HG02981 (cell line): ENCODE data around the gene BAAT.

Source experiments
- ATAC-seq: cut with Tn5 transposase; IDR thresholded peaks from one replicate; pipeline ENCODE4 v1.9.1; 2021; ENCODE audit warnings: mild to moderate bottlenecking, moderate library complexity; ENCODE audit not compliant: unreplicated experiment

The BAAT gene

DNA sequence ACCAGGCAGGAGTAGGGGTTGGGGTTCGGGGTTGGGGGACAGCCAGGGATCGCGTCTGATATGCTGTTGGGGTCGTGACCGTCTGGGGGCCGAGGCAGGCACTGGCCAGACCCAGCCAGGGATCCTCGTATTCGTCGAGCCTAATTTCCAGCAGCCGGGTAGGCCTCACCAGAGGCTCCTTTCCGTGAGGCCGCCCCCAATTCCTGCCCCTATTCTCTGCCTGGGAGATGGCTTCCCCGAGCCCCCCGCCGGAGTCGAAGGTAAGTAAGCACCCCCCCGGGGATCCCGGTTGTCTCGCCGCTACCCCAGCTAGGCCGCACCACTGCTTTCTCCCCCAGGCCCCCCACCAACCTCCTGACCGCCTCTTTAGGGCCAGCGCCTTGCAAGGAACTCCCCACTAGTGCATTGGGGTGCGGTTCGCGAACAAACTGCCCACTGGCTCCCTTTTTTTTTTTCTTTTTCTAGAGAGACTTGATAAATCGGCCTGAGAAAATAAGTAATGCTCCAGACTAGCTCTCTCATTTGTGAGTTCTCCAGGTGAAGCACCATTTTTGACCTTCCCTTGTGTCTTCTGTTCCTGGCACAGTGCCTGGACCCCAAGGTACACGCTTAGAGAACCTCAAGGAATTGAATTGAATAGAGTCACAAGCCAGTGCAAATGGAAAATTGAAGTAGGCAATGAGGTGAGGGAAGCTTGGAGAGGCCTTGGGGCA, 14.3 kb upstream of the BAAT start:
- ATAC-seq: peak; percentile 7

DNA sequence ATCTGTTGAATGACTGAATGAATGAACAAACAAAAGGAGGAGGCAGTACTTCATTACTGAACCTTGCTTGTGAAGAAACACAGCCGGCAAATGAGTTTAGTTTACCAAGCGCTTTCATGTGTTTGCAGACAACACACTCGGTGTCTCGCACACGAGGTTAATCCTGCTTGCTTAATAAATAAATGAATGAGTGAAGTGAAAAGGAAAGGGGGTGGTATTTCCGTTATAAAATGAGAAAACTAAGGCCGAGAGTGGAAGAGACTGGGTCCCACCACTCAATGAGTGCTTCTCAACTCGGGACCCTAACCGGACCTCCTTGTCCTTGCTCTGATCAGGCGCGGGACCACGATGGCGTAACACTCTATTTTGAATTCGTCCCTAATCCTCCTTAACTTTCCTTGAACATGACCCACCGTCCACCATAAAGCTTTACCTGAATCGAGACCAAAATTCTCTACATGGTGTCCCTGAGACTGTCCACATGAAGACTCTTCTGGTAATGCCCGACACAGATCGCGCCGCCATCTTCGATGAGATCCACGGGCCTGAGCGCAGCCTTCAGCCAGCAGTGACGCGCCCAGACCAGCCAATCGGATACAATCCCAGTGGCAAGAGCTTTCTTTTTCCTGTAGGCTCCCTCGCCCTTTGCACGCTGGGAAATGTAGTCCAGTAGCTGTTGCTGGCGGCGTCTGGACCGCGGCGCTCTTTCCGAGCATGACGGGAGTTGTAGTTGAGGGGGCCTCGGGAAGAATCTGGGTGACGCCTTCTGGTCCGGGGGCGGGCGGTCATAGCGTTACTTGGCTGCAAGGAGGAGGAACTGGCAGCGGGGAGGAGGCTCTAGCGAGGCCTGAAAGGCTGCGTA, 13.5 kb upstream of the BAAT start, which contains the start of the genes MRPL50 and ZNF189:
TSS of gene MRPL50 (minus strand) at position 551 of the 862 bp plus-strand sequence. CDS start at position 525, 26 bp downstream.
TSS of gene ZNF189 (plus strand) at position 784 of the 862 bp plus-strand sequence. CDS start 306 bp downstream, outside the sequence.
- ATAC-seq: peak; percentile 97

DNA sequence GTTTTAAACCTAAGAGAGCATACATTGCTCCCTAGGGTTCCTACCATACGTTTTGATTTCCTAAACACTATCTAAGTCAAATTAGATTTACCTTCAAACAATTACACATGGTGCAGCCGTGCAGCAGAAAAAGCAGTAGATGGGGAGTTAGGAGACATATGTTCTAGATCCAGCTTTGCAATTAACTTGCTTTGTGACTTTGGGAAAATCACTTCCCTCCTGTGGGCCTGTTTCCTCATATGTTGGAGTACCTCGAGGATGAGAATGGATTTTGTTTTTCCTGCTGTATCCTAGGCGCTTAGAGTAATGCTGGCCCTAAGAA, 12.9 kb upstream of the BAAT start:
- no peak for ATAC-seq

DNA sequence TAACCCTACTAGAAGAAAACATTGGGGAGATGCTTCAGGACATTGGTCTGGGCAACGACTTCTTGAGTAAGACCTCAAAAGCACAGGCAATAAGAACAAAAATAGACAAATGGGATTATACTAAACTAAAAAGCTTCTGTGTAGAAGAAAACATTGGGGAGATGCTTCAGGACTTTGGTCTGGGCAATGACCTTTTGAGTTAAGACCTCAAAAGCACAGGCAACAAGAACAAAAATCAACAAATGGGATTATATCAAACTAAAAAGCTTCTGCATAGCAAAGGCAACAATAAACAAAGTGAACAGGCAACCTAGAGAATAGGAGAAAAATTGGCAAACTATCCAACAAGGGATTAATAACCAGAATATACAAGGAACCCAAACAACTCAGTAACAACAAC, 9.9 kb upstream of the BAAT start:
- ATAC-seq: no peak

DNA sequence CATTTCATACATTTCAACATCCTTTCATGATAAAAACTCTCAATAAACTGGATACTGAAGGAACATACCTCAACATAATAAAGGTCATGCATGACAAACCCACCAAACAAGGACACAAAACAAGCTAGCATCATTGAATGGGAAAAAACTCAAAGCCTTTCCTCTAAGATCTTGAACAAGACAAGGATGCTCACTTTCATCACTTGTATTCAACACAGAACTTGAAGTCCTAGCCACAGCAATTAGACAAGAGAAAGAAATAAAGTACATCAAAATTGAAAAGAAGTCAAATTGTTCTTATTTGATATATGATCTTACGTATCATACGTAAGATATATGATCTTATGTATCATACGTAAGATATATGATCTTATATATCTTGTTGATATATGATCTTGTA, 8.3 kb upstream of the BAAT start:
- no peak for ATAC-seq

DNA sequence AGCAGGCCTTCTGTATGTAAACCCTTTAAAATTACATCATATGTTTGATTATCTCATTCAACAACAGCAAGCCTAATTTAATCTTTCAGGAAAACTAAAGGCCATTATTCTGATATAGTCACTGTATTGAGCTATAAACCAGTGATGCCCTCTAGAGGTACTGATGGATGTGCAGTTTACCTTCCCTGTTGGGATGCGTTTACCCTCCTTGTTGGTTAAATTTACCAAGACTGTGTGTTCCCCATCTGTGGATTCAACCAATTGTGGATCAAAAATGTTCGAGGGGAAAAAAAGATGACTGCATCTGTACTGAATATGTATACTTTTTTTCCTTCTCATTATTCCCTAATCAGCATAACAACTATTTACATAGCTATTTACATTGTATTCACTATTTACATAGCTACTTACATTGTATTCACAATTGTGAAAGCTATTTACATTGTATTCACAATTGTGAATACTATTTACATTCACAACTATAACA, 3.7 kb upstream of the BAAT start:
- ATAC-seq: no peak

DNA sequence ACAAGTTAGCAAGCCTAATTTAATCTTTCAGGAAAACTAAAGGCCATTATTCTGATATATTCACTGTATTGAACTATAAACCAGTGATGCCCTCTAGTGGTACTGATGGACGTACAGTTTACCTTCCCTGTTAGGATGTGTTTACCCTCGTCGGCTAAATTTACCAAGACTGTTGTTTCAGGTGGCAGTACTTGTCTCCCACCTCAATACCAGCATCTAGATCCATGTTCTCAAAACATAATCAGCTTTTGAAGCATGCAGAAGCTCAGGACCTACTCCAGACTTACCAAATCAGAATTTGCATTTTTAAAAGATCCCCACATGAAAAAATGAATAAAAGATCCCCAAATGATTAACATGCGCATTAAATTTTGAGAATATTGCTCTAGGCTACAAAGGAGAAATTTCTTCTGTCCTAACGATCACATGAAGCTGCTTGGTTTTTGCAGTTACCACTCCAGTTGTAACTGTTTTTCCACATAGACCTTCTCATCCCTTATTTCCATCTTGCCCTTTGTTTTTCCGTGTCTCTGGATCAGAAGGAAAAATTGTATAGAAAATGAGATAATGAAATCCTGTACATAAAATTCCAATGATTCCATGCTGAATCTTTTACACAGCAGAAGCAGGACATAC, 3.2 kb upstream of the BAAT start:
- ATAC-seq: peak; percentile 74

DNA sequence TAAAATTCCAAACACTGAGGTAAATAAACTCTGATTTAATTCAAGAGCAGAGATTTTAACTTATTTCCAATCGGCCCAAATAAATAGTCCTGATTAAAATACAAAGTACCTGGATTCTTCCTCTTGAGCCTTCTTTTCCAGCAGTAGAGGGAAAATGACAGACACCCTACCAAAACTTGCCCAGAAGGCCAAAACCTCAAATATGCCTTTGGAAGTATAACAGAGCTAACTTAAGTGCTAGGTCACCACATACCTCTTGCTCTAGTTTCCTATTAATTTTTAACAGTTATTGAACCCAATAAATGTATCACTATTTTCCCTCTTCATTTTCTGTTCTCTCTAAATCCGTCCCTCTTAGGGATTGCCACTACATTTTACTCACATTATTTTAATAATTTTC, 1.4 kb downstream of the BAAT start:
- no peak for ATAC-seq

DNA sequence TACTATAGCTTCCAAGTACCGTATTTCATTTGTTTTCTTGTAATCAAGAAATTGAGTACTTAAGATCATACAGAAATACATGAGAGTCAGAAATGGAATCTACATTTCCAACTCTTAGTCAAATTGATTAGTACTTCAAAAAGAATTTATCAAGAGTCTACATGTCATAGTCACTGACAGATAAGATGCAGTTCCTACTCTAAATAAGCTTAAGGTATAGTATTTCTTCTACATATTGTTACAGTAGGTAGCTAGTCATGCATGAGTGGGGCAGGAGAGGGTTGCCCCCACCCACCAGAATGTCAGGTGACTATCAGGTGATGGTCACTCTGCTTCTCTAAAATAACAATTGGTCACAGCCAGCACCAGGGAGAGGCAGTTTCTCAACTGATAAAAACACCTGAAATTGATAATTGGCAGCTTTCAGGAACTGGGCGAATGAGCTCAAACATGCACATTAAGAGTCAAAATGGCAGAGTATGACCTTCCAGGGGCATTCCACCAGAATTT, 2.9 kb downstream of the BAAT start:
- ATAC-seq: no peak

DNA sequence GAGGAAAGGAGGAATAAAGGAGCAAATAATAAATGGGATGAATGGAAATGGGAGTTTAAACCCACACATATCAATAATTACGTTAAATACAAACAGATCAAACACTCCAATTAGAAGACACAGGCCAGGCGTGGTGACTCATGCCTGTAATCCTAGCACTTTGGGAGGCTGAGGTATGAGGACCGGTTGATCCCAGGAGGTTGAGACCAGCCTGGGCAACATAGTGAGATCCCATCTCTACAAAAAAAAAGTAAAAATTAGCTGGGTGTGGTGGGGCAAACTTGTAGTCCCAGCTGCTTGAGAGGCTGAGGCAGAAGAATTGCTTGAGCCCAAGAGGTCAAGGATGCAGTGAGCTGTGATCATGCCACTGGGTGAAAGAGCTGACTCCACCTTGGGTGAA, 3.7 kb downstream of the BAAT start:
- no peak for ATAC-seq

DNA sequence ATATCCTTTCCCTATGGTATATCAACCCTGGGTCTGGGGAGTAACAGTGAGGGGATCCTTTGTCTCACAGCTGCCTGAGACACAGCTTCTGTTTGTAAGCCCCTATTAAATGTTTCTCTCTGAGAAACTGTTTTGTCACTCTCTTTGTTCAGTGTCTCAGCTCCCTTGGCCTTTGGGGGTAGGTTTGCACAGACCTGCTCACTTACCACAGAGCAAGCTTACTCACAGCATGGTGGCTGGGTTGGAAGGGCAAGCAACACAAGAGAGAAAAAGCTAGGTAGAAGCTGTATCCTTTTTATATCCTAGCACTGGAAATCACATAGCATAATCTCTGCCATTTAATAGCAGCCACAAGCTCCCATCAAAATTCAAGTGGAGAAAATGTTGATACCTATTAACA, 4.5 kb downstream of the BAAT start:
- no peak for ATAC-seq

DNA sequence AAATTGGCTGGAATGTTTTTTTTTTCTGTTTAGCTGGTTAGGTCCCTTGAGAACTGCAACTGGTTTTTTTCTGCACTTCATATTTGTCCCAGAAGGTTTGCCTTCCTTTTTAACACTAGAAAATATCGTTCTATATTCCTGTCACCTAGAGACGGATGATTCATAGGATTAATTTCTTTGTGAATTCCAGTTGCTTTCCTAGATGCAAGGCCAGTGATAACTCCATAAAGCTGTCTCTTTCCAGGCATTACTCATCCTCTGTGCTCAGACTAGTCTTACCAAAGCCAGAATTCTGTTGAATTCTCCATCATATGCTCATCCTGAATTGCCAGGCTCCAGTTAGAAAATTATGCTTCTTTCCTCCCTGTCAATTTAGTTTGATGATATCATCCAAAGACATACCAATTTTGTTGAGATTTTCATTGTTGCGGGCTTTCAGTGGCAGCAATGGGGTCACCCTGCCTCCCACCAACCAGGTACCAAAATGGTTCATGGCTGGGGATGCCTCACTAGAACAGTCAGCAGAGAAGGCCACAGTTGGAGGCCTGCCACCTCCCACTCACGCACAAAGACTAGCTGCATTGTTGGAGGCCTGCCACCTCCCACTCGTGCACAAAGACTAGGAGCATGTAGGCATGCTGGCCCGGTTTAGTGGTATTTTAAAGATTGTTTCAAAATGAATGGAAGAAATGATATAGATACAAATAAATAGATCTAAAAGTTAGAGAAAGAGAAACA, 8.5 kb downstream of the BAAT start:
- no peak for ATAC-seq

DNA sequence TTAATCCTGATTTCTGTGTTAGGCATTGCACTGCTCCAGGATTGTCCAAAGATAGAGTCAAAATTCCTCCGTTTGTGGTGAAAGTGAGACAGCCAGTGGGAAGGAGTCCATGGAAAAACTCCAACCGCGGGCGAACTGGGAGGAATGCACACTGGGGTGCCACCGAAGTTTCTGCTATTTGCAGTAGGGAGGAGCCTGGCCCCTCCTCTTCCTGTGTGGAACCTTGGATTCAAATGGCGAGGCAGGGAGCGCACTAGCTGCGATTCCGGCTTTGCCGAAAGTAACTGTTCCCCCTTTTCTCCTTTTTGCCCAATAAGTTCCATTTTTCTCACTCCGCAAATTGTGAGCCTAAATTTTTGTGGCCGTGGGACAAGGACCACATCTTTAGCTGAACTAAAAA, 9.3 kb downstream of the BAAT start:
- ATAC-seq: no peak

DNA sequence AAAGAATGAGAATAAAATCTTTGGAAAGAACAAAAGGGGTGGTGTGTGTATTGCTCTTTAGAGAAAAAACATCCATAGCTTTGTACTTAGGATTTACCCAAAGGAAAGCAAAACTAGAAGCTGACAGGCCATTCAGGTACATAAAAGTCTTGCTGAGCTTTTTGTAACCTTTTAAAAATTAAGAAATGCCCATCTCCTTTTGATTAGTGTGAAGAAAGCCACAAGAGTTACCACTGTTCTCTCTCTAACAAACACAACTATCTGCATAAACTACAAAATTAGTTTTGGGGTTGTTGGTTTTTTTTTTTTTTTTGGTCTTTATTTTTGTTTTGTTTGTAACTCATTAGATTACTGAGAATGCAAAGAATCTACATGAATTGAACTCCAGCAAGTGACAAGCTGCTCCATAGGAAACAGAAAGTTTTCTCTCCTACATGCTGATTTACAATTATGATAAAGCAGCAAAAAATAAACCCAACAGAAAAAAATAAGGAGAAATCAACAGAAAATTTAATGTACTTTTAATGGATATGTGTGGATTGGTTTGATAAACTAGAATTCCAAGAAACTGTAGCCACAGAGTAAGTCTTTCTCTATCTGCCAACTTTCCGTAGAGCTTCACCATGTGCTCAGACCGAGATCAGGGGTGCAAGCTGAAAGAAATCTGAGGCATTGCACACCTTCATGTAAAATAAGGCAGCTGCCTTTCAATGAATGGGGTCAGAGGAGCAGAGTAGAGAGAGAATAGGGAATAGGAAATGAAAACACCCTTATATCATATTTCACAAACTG, 12.3 kb downstream of the BAAT start:
- no peak for ATAC-seq

DNA sequence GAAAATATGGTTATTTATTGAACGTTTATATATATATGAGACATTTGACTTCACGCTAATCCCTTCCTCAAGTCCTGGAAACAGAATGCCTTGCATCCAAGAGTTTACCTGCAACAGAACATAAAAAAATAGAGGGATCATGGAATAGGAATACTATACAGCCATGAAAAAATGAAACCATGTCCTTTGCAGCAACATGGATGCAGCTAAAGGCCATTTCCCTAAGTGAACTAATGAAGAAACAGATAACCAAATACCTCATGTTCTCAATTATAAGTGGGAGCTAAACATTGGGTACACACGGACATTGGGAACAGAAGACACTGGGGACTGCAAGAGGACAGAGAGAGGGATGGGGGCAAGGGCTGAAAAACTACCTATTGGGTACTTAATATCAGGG, 13.0 kb downstream of the BAAT start:
- no peak for ATAC-seq

DNA sequence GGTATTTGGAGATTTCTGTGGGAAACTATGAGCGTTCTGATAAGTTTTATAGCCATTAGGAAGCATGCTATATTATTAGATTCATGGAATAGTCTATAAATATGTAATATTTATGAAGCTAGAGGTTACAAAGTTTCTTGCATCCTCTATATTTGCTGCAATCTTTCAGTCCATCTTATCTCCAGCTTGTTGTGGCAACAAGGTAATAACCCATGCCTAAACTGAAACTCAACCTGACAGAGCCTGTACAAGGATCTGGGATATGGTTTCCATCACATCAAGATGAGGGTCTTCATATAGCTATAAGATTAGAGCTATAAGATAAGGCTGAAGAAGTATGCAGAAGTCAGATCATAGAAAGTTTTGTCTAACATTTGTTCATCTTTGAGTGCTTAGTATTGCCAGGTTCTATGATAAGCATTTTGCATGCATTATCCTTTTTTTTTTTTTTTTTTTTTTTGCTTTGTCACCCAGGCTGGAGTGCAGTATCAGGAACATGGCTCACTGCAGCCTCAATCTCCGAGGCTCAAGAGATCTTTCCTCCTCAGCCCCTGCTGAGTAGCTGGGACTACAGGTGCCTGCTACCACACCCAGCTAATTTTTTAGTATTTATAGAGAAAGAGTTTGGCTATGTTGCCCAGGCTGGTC, 14.8 kb downstream of the BAAT start:
- no peak for ATAC-seq

DNA sequence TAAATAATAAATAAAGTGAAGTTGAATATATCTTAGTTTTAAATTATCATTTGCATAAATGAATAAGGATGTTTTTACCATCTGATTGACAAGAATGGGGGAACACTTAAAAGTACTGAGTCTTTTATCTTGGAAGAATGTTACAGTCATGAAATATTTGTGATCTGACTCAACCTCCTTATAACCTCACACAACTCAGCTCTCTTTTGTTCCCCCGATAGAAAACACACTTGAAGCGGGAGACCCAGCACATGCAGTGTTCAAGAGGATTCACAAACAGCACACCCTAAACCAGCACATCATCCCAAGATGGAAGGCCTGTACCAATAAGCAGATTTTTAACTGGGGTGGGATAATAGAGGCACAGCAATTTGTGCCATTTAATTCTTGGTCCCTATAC, 15.5 kb downstream of the BAAT start:
- ATAC-seq: no peak

DNA sequence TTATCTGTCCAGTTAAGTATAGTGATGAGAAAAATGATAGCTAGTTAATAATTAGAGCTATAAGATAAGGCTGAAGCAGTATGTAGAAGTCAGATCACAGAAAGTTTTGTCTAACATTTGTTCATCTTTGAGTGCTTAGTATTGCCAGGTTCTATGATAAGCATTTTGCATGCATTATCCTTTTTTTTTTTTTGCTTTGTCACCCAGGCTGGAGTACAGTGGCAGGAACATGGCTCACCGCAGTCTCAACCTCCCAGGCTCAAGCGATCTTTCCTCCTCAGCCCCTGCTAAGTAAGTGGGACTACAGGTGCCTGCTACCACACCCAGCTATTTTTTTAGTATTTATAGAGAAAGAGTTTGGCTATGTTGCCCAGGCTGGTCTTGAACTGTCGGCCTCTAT, 17.5 kb downstream of the BAAT start:
- no peak for ATAC-seq

DNA sequence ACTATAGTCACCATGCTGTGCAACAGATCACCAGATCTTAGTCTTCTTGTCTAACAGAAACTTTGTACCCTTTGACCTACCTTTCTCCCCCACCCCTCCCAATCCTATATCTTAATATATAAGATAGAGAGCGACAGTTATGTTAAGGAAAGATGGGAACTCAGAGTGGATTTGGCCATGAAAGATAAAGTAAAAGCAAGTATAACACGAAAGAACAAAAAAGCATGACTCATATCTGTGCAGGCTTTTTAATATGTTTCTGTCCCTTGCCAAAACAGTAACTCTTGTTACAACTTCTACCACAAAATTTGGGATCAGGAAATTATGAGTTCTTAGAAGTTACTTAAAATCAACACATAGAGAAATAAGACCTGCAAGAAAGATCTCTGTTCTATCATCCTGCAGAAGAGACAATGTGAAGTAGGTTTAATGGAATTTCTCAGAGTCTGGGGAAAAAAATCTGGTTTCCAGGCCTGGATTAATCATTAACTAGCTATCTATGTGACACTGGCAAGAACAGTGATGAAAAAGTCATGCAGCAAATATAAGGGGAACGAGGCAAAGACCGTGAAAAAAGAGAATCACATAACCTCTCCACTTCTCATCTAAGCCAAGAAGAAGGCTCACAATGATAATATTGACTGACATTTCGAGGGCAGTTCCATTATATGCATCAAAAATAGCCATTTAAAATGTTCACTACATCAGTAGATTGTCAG, 18.6 kb downstream of the BAAT start:
- no peak for ATAC-seq
